ENCODE results near the gene TSPO. TPM values are rescaled to one million over a fixed set of nuclear protein-coding genes. Genes with fewer than 3 reads are reported as not detected.

TSPO gene
- total RNA-seq, 1 donor from 2014 or later: 305 TPM

- no peak for DNase-seq (ENCODE audit: low spot score)
Measured at GRCh38 chr22:43199541-43199940, 48.2 kb downstream of the TSPO start.

DNA sequence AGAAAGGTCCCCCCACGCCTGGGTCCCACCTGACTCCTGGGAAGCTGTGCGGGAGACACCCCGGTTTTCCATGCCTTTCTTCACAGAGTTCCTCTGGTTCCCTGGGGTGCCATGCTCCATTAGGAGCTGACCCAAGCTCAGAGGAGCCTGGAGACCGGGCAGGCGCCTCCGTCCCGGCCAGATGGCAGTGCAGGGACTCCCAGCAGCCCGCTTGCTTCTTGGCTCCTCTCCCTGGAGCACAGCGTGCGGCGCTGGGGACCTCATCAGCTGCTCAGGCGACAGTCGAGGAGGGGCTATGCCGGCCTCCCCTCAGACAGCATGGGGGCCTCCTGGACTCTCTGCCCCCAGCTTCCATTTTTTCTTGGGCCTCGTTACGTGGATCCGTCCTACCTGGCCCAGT, 48.7 kb downstream of the TSPO start:
- no peak for DNase-seq (ENCODE audit: low spot score)

- DNase-seq (ENCODE audit: low spot score): no peak
Measured at GRCh38 chr22:43200555-43200954, 49.2 kb downstream of the TSPO start.

DNA sequence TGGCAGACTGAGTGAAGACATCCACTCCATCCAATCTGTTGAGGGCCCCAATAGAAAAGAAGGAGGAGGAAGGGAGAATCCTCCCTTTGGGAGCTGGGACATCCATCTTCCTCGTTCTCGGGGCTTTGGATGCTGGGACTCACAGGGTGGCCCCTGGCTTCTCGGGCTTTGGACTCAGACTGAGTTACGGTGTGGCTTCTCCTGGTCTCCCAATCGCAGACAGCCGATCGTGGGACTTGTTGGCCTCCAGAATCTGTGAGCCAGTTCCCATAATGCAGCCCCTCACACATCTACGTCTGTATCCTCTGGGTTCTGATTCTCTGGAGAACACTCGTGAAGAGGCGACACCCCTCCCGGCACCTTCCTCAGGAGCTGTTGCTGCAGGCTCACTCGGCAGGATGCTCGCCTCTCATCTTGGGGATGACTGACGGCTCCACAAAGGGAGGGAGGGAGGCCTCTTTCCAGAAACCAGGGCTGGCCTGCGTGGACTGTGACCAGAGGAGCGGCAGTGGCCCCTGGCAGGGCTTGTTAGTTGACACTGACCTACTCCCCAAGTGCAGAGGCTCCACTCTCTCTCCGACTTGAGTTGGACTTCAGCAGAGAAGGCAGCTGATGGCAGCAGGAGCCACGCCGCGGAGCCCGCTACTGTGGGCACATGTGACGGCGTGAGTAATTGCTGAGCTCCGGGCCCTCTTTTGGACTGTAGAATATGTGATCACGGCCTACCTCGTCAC, 50.3 kb downstream of the TSPO start:
- DNase-seq (ENCODE audit: low spot score): no peak

DNA sequence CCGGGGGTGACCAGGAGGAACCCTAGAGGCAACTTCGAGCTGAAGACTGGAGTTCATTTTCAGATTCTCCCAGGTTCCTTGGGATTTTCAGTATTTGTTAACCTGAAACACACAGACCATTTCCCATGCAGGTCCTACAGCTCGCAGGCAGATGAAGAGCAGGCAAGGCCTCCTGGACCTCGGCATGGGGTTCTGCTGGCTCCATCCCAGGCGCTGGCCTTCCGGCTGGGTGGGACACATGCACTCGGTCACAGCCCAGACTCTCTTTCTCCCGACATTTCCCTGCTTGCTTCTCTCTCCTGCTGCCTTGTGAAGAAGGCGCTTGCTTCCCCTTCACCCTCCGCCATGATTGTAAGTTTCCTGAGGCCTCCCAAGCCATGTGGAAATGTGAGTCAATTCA, 51.0 kb downstream of the TSPO start:
- DNase-seq (ENCODE audit: low spot score): no peak

GRCh38 chr22:43202756-43203410, 51.5 kb downstream of the TSPO start:
- no peak for DNase-seq (ENCODE audit: low spot score)

DNA sequence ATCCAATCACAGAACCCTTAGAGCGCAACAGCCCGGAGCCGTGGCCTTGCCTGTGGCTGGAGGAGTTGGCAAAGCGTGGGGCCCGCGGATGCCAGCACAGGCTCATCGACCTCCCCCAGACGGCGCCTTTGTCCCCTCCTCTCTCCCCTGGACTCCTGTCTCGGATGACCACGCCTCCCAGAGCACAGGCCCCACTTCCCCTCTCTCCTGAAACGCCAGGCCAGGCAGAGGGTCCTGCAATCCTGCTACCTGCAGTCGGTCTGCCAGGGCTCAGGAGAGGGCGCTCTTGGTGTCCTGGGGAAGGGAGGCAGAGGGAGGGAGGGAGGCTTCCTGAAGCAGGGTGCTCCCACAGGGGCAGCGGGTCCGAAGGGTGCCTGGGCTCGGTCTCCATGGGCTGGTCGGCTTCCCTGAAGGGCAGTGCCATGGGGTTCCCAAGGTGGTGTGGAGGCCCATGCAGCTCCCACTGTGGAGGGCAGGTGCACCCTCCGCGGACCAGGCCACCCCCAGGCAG, 52.2 kb downstream of the TSPO start:
- DNase-seq (ENCODE audit: low spot score): no peak

DNA sequence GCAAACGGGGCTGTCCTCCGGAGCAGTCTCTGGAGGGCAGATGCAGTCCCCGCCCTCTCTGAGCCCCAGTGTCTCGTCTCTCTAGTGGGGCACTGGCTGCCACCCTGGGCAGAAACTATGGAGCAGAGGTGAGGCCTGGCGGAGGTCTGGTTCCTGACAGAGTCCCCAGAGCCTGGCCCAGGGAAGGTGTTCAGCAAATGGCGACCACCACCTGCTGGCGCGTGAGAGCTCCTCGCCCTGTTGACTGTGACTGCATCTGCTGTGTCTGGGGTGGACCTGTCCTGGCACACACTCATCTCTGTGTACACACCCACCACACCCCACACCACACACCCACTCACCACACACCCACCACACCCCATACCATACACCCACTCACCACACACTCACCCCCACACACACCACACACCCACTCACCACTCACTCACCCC, 53.9 kb downstream of the TSPO start:
- DNase-seq (ENCODE audit: low spot score): no peak

GRCh38 chr22:43205748-43206508, 54.6 kb downstream of the TSPO start:
- no peak for DNase-seq (ENCODE audit: low spot score)

- no peak for DNase-seq (ENCODE audit: low spot score)
Measured at GRCh38 chr22:43206509-43207161, 55.3 kb downstream of the TSPO start.

GRCh38 chr22:43207386-43207785, 56.0 kb downstream of the TSPO start:
- DNase-seq (ENCODE audit: low spot score): no peak

DNA sequence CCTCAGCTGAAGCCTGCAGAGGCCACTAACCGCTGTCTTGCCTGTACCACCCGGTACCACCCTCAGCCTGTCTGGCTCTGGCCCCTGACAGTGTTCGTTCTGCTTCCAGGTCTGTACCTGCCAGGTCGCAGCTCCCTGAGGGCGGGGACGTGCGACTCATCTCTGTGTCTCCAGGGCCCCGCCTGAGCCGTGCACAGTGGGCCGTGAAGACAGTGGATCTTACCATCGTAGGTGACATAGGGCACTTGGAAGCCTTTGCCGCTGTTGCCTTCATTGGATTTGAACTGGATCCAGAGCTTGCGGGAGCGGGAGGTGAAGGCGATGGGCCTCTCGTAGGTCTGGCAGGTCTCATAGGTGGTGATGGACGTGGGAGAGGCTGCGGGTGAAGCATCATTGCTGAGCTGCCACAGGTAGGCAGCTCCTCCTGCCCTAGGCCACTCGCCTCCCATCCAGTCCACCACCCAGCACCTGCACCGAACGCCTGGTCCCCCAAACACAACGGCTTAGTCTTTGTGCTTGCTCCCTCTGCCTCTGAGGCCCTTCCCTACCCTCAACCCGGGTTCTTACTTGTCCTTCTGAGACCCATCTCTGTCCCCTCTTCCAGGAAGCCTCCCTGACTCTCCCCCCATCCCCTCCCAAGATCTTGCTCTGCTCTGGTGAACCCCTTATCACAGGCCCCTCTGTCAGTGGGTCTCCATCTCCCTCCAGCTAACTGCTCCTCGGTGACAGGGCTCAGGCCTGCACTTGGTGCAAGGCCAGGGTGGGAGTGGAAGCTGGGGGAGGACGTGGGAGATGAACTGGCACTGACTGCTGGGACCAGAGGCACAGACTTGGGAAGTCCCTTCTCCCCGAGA, 56.7 kb downstream of the TSPO start:
- DNase-seq (ENCODE audit: low spot score): no peak

- DNase-seq (ENCODE audit: low spot score): no peak
Measured at GRCh38 chr22:43208703-43209522, 57.6 kb downstream of the TSPO start.

- DNase-seq (ENCODE audit: low spot score): no peak
Measured at GRCh38 chr22:43209523-43209890, 58.1 kb downstream of the TSPO start.

DNA sequence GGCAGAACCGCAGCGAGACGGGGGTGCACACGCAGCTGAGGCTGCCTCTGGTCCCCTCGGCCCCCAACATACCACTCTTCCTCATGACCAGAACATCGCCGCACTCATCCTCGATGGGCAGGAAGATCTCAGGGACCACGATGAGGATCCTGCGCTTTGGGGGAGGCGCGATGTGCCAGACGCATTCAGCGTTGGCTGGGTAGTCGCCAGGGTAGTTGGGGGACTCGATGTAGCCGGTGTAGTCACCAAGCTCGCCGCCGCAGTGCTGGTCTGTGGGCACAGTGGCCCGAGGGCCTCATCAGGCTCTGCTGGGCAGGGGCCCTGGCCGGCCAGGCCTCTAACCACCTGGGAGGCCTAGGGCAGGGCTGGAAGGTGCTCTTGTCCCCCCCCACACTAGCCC, 58.6 kb downstream of the TSPO start:
- DNase-seq (ENCODE audit: low spot score): no peak

DNA sequence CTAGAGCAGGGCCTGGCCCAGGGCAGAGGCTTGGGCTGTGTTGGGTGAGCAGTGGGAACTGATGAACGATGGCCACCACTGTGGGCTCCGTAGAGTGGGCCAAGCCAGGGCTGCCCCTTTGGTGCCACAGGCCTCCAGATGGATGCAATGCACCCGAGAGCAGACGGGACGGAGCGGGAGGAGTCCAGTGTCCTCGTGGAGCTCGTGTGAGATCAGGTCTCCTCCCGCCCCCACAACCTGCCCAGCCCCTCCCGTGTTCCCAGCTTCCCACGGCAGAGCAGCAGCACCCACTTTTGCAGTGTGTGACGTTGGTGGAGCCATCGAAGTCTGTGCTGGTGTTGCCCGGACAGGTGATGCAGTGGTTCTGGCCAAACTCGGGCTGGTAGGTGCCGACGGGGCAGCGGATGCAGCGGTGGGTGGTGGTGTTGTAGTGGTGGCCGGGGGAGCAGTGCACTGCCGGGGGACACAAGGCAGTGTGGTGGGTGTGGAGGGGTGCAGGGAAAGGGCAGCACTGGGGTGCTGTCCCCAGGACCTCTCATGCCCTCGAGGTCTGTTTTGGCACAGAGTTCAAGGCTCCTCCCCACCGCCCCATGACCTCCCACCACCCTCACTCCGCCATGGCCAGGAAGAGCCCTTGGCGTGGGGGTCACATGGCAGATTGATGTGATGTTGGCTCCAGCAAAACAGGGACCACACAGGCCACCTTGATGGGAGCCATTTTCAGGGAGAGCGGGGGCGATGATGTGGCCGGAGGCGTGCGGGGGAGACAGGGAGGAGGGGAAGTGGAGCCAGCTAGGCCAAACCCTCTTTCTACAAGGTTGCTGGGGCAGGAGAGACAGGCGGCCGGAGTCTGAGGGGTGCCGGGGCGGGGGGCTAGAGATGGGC, 59.5 kb downstream of the TSPO start:
- no peak for DNase-seq (ENCODE audit: low spot score)

DNA sequence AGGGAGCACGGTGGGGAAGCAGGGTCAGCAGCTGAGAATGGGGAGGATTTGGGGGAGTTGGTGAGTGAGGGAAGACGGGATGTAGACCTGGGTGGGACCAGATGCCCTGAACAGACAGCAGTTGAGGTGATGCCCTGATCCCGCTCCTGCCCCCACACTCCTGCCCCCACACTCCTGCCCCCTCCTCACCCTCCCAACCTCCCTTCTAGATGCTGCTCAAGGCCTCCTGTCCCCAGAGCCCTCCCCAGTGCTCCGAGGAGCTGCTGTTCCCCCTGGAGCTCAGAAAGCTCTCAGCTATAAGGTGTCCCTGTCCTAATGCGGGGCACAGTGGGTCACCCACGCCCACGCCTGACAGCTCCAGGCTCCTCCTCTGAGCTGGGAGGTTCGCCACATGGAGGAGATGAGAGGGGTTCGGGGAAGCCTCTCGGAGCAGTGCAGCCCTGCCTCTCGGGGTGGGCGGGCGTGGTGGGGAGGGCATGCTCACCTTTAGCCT, 60.6 kb downstream of the TSPO start:
- DNase-seq (ENCODE audit: low spot score): no peak

DNA sequence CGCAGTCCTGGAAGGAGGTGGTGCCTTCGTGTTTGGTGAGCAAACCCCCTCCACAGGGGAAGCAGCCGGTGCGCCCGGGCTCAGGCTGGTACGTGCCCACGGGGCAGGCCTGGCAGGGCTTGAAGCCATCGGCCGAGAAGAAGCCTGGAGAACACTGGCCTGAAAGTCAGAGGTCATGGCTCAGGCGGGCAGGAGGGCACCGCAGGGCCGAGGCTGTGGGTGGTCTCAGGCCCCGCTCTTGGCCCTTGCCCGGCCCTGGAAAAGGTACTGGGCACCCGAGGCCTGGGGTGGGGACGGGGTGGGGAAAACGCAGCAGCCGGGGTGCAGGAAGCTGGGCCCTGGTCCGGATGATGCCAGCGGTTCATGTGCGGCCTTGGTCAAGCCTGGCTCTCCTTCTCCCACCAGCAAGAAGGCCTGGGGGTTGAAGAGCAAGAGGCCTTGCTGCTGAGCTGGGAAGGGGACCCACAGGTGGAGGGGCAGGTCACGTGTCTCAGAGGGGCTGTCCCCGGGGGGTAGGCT, 61.1 kb downstream of the TSPO start:
- no peak for DNase-seq (ENCODE audit: low spot score)

Data from mesenteric fat pad (tissue), 1 donor.